ENCODE data around the gene ZNF275.
"Not testable (repeated sequence)": the region's sequence is repeated elsewhere in the genome, so short reads cannot be mapped to it uniquely, and the experiment has no call there.

DNA sequence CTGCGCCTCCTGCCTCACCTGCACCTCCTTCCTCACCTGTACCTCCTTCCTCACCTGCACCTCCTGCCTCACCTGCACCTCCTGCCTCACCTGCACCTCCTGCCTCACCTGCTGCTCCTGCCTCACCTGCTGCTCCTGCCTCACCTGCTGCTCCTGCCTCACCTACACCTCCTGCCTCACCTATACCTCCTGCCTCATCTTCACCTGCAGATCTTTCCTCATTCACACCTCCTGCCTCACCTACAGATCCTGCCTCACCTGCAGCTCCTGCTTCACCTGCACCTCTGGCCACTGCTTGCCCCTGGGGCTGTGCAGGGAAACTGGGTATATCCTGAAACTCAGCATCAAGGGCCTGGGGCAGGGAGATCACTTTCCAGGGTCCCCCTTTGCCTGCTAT lies 13.9 kb upstream of the ZNF275 start:
- TF ChIP-seq, protein P1, sequence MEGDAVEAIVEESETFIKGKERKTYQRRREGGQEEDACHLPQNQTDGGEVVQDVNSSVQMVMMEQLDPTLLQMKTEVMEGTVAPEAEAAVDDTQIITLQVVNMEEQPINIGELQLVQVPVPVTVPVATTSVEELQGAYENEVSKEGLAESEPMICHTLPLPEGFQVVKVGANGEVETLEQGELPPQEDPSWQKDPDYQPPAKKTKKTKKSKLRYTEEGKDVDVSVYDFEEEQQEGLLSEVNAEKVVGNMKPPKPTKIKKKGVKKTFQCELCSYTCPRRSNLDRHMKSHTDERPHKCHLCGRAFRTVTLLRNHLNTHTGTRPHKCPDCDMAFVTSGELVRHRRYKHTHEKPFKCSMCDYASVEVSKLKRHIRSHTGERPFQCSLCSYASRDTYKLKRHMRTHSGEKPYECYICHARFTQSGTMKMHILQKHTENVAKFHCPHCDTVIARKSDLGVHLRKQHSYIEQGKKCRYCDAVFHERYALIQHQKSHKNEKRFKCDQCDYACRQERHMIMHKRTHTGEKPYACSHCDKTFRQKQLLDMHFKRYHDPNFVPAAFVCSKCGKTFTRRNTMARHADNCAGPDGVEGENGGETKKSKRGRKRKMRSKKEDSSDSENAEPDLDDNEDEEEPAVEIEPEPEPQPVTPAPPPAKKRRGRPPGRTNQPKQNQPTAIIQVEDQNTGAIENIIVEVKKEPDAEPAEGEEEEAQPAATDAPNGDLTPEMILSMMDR (IDR thresholded peaks at IDR 0.05): not testable (repeated sequence)
- not testable (repeated sequence) for TF ChIP-seq POLR2A (IDR thresholded peaks at IDR 0.05)

Data from lower leg skin (tissue), 3 donors.